GM21381 (cell line): ENCODE data around the gene IFNA14.
A peak's percentile ranks its signal among the peaks of the same experiment; 100 is the strongest.
"Not testable (repeated sequence)": the region's sequence is repeated elsewhere in the genome, so short reads cannot be mapped to it uniquely, and the experiment has no call there.

Experiments used
- ATAC-seq: cut with Tn5 transposase; IDR thresholded peaks from one replicate; pipeline ENCODE4 v1.9.1; 2021; ENCODE audit warnings: mild to moderate bottlenecking, moderate library complexity; ENCODE audit not compliant: unreplicated experiment

The IFNA14 gene

GRCh38 chr9:21239911-21240310 is at the start of gene IFNA14:
Gene IFNA14 (minus strand): TSS chr9:21240005. CDS start chr9:21239935, 70 bp downstream.
- peak; percentile 37 for ATAC-seq

GRCh38 chr9:21287280-21287679 is 47.5 kb upstream of the IFNA14 start:
- ATAC-seq = no peak

GRCh38 chr9:21286659-21287058 is 46.9 kb upstream of the IFNA14 start:
- no peak for ATAC-seq

GRCh38 chr9:21286099-21286498 is 46.3 kb upstream of the IFNA14 start:
- ATAC-seq = no peak

- no peak for ATAC-seq
These were observed 41.5 kb upstream of the IFNA14 start for GRCh38 chr9:21281275-21281674.

GRCh38 chr9:21268347-21268657 is 28.5 kb upstream of the IFNA14 start:
- no peak for ATAC-seq

GRCh38 chr9:21267485-21268346 is 27.9 kb upstream of the IFNA14 start:
- ATAC-seq = peak; percentile 50

GRCh38 chr9:21266733-21267484 is 27.1 kb upstream of the IFNA14 start:
- ATAC-seq = no peak

GRCh38 chr9:21265421-21266189 is 25.8 kb upstream of the IFNA14 start:
- no peak for ATAC-seq

- ATAC-seq = no peak
These were observed 15.9 kb upstream of the IFNA14 start for GRCh38 chr9:21255538-21256212.

GRCh38 chr9:21252721-21253547 is 13.1 kb upstream of the IFNA14 start:
- ATAC-seq = peak; percentile 62

GRCh38 chr9:21251638-21252037 is 11.8 kb upstream of the IFNA14 start:
- ATAC-seq = no peak

GRCh38 chr9:21251190-21251589 is 11.4 kb upstream of the IFNA14 start:
- no peak for ATAC-seq

GRCh38 chr9:21244836-21245235 is 5.0 kb upstream of the IFNA14 start:
- no peak for ATAC-seq

- ATAC-seq = not testable (repeated sequence)
These were observed 3.5 kb downstream of the IFNA14 start for GRCh38 chr9:21236360-21236714.

- peak; percentile 90 for ATAC-seq
These were observed 4.1 kb downstream of the IFNA14 start for GRCh38 chr9:21235468-21236359.

GRCh38 chr9:21234153-21234687 is 5.6 kb downstream of the IFNA14 start:
- ATAC-seq = no peak

GRCh38 chr9:21233258-21233657 is 6.5 kb downstream of the IFNA14 start:
- ATAC-seq = no peak

GRCh38 chr9:21228122-21228521 is 11.7 kb downstream of the IFNA14 start, which contains the start of gene IFNA17:
Gene IFNA17 (minus strand): TSS chr9:21228222. CDS start chr9:21228173, 49 bp downstream.
- ATAC-seq = no peak
